AG09309 (cell line): ENCODE results near the gene TSPAN18.

ENCODE experiments used
- DNase-seq: peaks from one replicate; pipeline ENCODE4 v3.0.0-alpha.2; 2010; ENCODE audit warnings: low read depth
- H3K4me3 ChIP-seq: 2 replicates; pipeline ENCODE4 v1.5.1; 2011; ENCODE audit warnings: mild to moderate bottlenecking, low read depth, low read length, moderate library complexity; ENCODE audit not compliant: control insufficient read depth
- TF ChIP-seq, protein P1 (sequence below): IDR thresholded peaks from 2 replicates; pipeline ENCODE4 v1.5.1; 2011; ENCODE audit warnings: mild to moderate bottlenecking, low read depth, low read length, inconsistent platforms; ENCODE audit not compliant: insufficient read depth, control insufficient read depth; ENCODE audit errors: missing control alignments

Gene TSPAN18

DNA sequence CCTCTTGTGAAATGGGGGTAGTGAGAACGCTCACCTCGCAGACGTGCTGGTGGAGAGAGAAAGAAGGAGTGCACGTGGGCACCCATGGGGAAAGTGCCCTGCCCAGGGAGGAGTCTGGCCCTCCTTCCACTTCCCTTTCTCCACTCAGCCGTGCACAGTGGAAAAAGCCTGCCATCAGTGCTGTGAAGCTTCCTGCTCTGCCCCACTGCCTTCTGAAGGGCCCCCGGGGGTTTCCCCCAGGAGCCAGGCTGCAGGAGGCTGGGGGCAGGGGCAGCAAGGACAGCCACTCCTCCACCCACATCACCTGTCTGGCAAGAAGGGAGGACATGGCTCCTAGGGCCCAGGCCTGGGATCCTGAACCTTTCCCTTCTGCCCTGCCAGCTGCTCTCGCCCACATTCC, 216.4 kb downstream of the TSPAN18 start:
- no peak for DNase-seq
- TF ChIP-seq, protein P1, sequence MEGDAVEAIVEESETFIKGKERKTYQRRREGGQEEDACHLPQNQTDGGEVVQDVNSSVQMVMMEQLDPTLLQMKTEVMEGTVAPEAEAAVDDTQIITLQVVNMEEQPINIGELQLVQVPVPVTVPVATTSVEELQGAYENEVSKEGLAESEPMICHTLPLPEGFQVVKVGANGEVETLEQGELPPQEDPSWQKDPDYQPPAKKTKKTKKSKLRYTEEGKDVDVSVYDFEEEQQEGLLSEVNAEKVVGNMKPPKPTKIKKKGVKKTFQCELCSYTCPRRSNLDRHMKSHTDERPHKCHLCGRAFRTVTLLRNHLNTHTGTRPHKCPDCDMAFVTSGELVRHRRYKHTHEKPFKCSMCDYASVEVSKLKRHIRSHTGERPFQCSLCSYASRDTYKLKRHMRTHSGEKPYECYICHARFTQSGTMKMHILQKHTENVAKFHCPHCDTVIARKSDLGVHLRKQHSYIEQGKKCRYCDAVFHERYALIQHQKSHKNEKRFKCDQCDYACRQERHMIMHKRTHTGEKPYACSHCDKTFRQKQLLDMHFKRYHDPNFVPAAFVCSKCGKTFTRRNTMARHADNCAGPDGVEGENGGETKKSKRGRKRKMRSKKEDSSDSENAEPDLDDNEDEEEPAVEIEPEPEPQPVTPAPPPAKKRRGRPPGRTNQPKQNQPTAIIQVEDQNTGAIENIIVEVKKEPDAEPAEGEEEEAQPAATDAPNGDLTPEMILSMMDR = no peak
- no peak overlapping the region for H3K4me3 ChIP-seq

DNA sequence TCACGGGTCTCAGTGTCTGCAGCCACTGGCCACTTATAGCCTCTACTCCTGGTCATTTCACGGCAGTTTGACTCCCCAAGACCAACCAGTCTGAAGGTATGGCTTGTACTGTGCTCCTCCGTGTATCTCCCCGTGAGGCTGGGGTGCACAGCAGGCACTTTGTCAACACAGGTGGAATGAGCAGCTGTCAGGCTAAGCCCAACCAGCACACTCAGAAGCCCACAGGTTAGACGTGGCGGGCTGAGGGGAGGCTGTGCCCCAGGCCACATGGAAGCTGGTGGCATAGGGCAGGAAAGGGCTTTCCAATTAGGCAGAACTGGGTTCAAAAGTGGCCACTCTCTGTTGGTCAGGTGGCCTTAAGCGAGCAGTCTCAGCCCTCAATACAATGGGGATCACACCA, 216.9 kb downstream of the TSPAN18 start:
- no peak overlapping the region for H3K4me3 ChIP-seq
- TF ChIP-seq, protein P1 = no peak
- DNase-seq = no peak

GRCh38 chr11:44944181-44944852, 217.6 kb downstream of the TSPAN18 start:
- H3K4me3 ChIP-seq = no peak overlapping the region
- DNase-seq = no peak
- TF ChIP-seq, protein P1 = no peak

DNA sequence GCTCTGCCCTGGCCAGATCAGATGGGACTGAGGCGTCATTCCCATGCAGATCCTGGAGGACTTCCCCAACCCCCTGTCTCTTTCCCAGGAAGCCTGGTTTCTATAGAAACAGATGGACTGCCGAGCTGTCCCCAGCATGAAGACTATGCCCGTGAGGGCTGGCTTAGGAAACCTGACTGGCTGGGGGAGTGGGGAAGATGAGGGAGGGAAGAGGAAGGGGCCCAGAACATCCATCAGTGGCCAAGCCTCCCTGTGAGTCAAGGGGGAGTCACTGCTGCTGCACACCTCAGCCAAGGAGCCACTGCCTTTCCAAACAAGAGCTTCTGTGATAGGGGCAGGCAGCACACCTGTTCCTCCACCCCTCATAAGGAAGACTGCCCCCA, 218.1 kb downstream of the TSPAN18 start:
- H3K4me3 ChIP-seq = no peak overlapping the region
- TF ChIP-seq, protein P1 = no peak
- no peak for DNase-seq

GRCh38 chr11:44945666-44946065, 218.9 kb downstream of the TSPAN18 start:
- TF ChIP-seq, protein P1 = no peak
- no peak overlapping the region for H3K4me3 ChIP-seq
- DNase-seq = no peak

DNA sequence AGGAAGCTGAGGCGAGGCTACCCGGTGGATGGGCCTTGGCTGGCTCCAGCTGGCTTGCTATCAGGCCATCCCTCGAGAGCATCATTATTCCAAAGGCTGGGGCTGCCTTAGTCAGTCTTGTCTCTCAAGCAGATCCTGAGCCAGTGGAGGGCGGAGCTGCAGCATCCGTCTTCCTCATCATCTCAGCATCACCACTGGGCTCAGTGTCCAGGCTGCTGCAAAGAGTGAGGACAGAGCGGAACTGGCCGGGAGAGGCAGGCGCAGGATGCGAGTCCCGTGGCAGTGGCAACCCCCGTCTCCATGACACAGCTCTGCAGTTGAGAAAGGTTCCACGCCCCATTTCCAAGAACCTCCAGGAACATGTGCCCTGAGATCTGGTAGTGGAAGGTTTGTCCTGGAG, 219.5 kb downstream of the TSPAN18 start:
- TF ChIP-seq, protein P1 = no peak

More for the DNA sequence above, 219.5 kb downstream of the TSPAN18 start:
- no peak overlapping the region for H3K4me3 ChIP-seq
- no peak for DNase-seq
